ENCODE data around the gene TTR.

Gene TTR

GRCh38 chr18:31619291-31619690 lies 27.6 kb downstream of the TTR start:
- no peak overlapping the region for H3K4me3 ChIP-seq (ENCODE audit: low read length)
- no peaks in the 10 kb centered on the region for H3K36me3 ChIP-seq (ENCODE audit: insufficient read depth, low read depth, low read length)
- no peak overlapping the region for H3K27ac ChIP-seq (ENCODE audit: low read length)
- H3K27me3 ChIP-seq (ENCODE audit: insufficient read depth, low read length), result no peaks in the 10 kb centered on the region
- H3K4me1 ChIP-seq (ENCODE audit: insufficient read depth, low read length), result no peaks in the 10 kb centered on the region; the same call in 1 of the 2 replicates
- H3K9me3 ChIP-seq (ENCODE audit: insufficient read depth, low read depth, low read length), result no peaks in the 10 kb centered on the region
- H3K9ac ChIP-seq (ENCODE audit: low read depth, low read length), result no peak overlapping the region

- Histone ChIP-seq H3K27ac (ENCODE audit: low read length) (no peak overlapping the region), H3K4me3 (ENCODE audit: low read length) (no peak overlapping the region), H3K9me3 (ENCODE audit: insufficient read depth, low read depth, low read length) (peaks cover 20% of the 10 kb centered on the region), H3K4me1 (ENCODE audit: insufficient read depth, low read length) (no peaks in the 10 kb centered on the region), H3K36me3 (ENCODE audit: insufficient read depth, low read depth, low read length) (peaks cover 38% of the 10 kb centered on the region), H3K9ac (ENCODE audit: low read depth, low read length) (no peak overlapping the region), H3K27me3 (ENCODE audit: insufficient read depth, low read length) (no peaks in the 10 kb centered on the region)
These were observed 33.4 kb downstream of the TTR start for GRCh38 chr18:31624892-31625640.

- no peak overlapping the region for H3K4me3 ChIP-seq (ENCODE audit: low read length)
- H3K4me1 ChIP-seq (ENCODE audit: insufficient read depth, low read length), result no peaks in the 10 kb centered on the region
- H3K27me3 ChIP-seq (ENCODE audit: insufficient read depth, low read length), result no peaks in the 10 kb centered on the region
- no peak overlapping the region for H3K27ac ChIP-seq (ENCODE audit: low read length)
- no peak overlapping the region for H3K9ac ChIP-seq (ENCODE audit: low read depth, low read length)
- peaks cover 46% of the 10 kb centered on the region for H3K36me3 ChIP-seq (ENCODE audit: insufficient read depth, low read depth, low read length)
- peaks cover 20% of the 10 kb centered on the region for H3K9me3 ChIP-seq (ENCODE audit: insufficient read depth, low read depth, low read length)
These were observed 34.7 kb downstream of the TTR start for GRCh38 chr18:31626409-31626808.

- peaks cover 20% of the 10 kb centered on the region for H3K9me3 ChIP-seq (ENCODE audit: insufficient read depth, low read depth, low read length)
- no peaks in the 10 kb centered on the region for H3K4me1 ChIP-seq (ENCODE audit: insufficient read depth, low read length)
- H3K27me3 ChIP-seq (ENCODE audit: insufficient read depth, low read length), result no peaks in the 10 kb centered on the region
- H3K27ac ChIP-seq (ENCODE audit: low read length), result no peak overlapping the region
- peaks cover 42% of the 10 kb centered on the region for H3K36me3 ChIP-seq (ENCODE audit: insufficient read depth, low read depth, low read length)
- H3K9ac ChIP-seq (ENCODE audit: low read depth, low read length), result no peak overlapping the region
- H3K4me3 ChIP-seq (ENCODE audit: low read length), result no peak overlapping the region
These were observed 38.9 kb downstream of the TTR start for GRCh38 chr18:31630549-31630948.

GRCh38 chr18:31631526-31631925 lies 39.8 kb downstream of the TTR start:
- Histone ChIP-seq H3K4me3 (ENCODE audit: low read length) (no peak overlapping the region), H3K4me1 (ENCODE audit: insufficient read depth, low read length) (no peaks in the 10 kb centered on the region), H3K27me3 (ENCODE audit: insufficient read depth, low read length) (no peaks in the 10 kb centered on the region), H3K9ac (ENCODE audit: low read depth, low read length) (no peak overlapping the region), H3K9me3 (ENCODE audit: insufficient read depth, low read depth, low read length) (peaks cover 15% of the 10 kb centered on the region), H3K36me3 (ENCODE audit: insufficient read depth, low read depth, low read length) (peaks cover 32% of the 10 kb centered on the region), H3K27ac (ENCODE audit: low read length) (no peak overlapping the region)

- Histone ChIP-seq H3K4me3 (ENCODE audit: low read length) (no peak overlapping the region), H3K36me3 (ENCODE audit: insufficient read depth, low read depth, low read length) (peaks cover 29% of the 10 kb centered on the region), H3K27ac (ENCODE audit: low read length) (no peak overlapping the region), H3K9ac (ENCODE audit: low read depth, low read length) (no peak overlapping the region), H3K4me1 (ENCODE audit: insufficient read depth, low read length) (no peaks in the 10 kb centered on the region), H3K9me3 (ENCODE audit: insufficient read depth, low read depth, low read length) (peaks cover 7% of the 10 kb centered on the region), H3K27me3 (ENCODE audit: insufficient read depth, low read length) (no peaks in the 10 kb centered on the region)
These were observed 40.7 kb downstream of the TTR start for GRCh38 chr18:31632356-31632755.

GRCh38 chr18:31633392-31634330 lies 42.0 kb downstream of the TTR start:
- Histone ChIP-seq H3K27me3 (ENCODE audit: insufficient read depth, low read length) (no peaks in the 10 kb centered on the region), H3K27ac (ENCODE audit: low read length) (no peak overlapping the region), H3K4me1 (ENCODE audit: insufficient read depth, low read length) (no peaks in the 10 kb centered on the region), H3K36me3 (ENCODE audit: insufficient read depth, low read depth, low read length) (peaks cover 25% of the 10 kb centered on the region), H3K9me3 (ENCODE audit: insufficient read depth, low read depth, low read length) (no peaks in the 10 kb centered on the region), H3K9ac (ENCODE audit: low read depth, low read length) (no peak overlapping the region), H3K4me3 (ENCODE audit: low read length) (no peak overlapping the region)

- no peak overlapping the region for H3K4me3 ChIP-seq (ENCODE audit: low read length)
These were observed 42.6 kb downstream of the TTR start for GRCh38 chr18:31634331-31634713.

GRCh38 chr18:31636387-31636786 lies 44.7 kb downstream of the TTR start:
- no peak overlapping the region for H3K27ac ChIP-seq (ENCODE audit: low read length)
- no peaks in the 10 kb centered on the region for H3K9me3 ChIP-seq (ENCODE audit: insufficient read depth, low read depth, low read length)
- H3K9ac ChIP-seq (ENCODE audit: low read depth, low read length), result no peak overlapping the region
- no peaks in the 10 kb centered on the region for H3K4me1 ChIP-seq (ENCODE audit: insufficient read depth, low read length)
- H3K36me3 ChIP-seq (ENCODE audit: insufficient read depth, low read depth, low read length), result peaks cover 18% of the 10 kb centered on the region
- no peaks in the 10 kb centered on the region for H3K27me3 ChIP-seq (ENCODE audit: insufficient read depth, low read length)
- no peak overlapping the region for H3K4me3 ChIP-seq (ENCODE audit: low read length)

More at GRCh38 chr18:31634331-31634713, 42.6 kb downstream of the TTR start:
- Histone ChIP-seq H3K9ac (ENCODE audit: low read depth, low read length) (no peak overlapping the region), H3K36me3 (ENCODE audit: insufficient read depth, low read depth, low read length) (peaks cover 25% of the 10 kb centered on the region), H3K27ac (ENCODE audit: low read length) (no peak overlapping the region), H3K4me1 (ENCODE audit: insufficient read depth, low read length) (no peaks in the 10 kb centered on the region), H3K9me3 (ENCODE audit: insufficient read depth, low read depth, low read length) (no peaks in the 10 kb centered on the region), H3K27me3 (ENCODE audit: insufficient read depth, low read length) (no peaks in the 10 kb centered on the region)

- peaks cover 18% of the 10 kb centered on the region for H3K36me3 ChIP-seq (ENCODE audit: insufficient read depth, low read depth, low read length)
- no peak overlapping the region for H3K27ac ChIP-seq (ENCODE audit: low read length)
- no peaks in the 10 kb centered on the region for H3K4me1 ChIP-seq (ENCODE audit: insufficient read depth, low read length)
- H3K27me3 ChIP-seq (ENCODE audit: insufficient read depth, low read length), result no peaks in the 10 kb centered on the region
- no peak overlapping the region for H3K4me3 ChIP-seq (ENCODE audit: low read length)
- no peak overlapping the region for H3K9ac ChIP-seq (ENCODE audit: low read depth, low read length)
- no peaks in the 10 kb centered on the region for H3K9me3 ChIP-seq (ENCODE audit: insufficient read depth, low read depth, low read length)
These were observed 45.8 kb downstream of the TTR start for GRCh38 chr18:31637445-31637844.

GRCh38 chr18:31643003-31643402 lies 51.3 kb downstream of the TTR start:
- Histone ChIP-seq H3K9me3 (ENCODE audit: insufficient read depth, low read depth, low read length) (no peaks in the 10 kb centered on the region), H3K4me1 (ENCODE audit: insufficient read depth, low read length) (peaks cover 20% of the 10 kb centered on the region), H3K36me3 (ENCODE audit: insufficient read depth, low read depth, low read length) (peaks cover 21% of the 10 kb centered on the region; the same call in 1 of the 2 replicates), H3K9ac (ENCODE audit: low read depth, low read length) (no peak overlapping the region), H3K27me3 (ENCODE audit: insufficient read depth, low read length) (no peaks in the 10 kb centered on the region), H3K27ac (ENCODE audit: low read length) (no peak overlapping the region), H3K4me3 (ENCODE audit: low read length) (no peak overlapping the region)

- H3K27ac ChIP-seq (ENCODE audit: low read length), result no peak overlapping the region
- no peaks in the 10 kb centered on the region for H3K27me3 ChIP-seq (ENCODE audit: insufficient read depth, low read length)
- H3K4me3 ChIP-seq (ENCODE audit: low read length), result no peak overlapping the region
- no peak overlapping the region for H3K9ac ChIP-seq (ENCODE audit: low read depth, low read length)
- H3K36me3 ChIP-seq (ENCODE audit: insufficient read depth, low read depth, low read length), result peaks cover 13% of the 10 kb centered on the region; the same call in 1 of the 2 replicates
- peaks cover 20% of the 10 kb centered on the region for H3K4me1 ChIP-seq (ENCODE audit: insufficient read depth, low read length)
- no peaks in the 10 kb centered on the region for H3K9me3 ChIP-seq (ENCODE audit: insufficient read depth, low read depth, low read length)
These were observed 53.7 kb downstream of the TTR start for GRCh38 chr18:31645411-31645810.

Data from iPS-20b (cell line).